ENCODE measurements around the gene HIGD2A.

DNA sequence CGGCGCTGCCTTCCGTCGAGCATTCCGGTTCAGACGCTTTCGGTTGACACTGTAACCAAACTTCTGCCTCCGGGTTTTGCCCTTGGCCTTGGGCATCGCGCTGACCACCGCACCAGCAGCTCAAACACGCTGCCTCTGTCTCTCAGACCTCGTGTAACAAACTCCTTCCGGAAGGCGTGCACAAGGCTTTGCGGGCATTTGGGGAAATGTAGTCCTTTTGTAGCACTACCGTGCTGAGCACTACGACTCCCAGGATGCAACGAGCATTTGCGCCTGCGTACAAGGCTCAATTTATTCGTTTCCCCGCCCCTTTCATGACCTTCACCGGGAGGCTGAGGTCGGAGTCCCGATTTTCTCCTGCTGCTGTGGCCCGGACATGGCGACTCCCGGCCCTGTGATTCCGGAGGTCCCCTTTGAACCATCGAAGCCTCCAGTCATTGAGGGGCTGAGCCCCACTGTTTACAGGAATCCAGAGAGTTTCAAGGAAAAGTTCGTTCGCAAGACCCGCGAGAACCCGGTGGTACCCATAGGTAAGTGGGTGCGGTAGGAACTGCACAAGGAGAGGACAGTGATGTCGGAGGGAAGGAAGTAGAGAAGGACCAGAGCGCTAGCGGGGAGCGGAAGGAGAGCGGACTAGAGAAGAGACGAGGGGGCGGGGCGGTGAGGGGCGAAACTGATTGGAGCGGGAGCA, at the start of gene HIGD2A, which contains the start of gene NOP16:
- TF ChIP-seq, protein P1, sequence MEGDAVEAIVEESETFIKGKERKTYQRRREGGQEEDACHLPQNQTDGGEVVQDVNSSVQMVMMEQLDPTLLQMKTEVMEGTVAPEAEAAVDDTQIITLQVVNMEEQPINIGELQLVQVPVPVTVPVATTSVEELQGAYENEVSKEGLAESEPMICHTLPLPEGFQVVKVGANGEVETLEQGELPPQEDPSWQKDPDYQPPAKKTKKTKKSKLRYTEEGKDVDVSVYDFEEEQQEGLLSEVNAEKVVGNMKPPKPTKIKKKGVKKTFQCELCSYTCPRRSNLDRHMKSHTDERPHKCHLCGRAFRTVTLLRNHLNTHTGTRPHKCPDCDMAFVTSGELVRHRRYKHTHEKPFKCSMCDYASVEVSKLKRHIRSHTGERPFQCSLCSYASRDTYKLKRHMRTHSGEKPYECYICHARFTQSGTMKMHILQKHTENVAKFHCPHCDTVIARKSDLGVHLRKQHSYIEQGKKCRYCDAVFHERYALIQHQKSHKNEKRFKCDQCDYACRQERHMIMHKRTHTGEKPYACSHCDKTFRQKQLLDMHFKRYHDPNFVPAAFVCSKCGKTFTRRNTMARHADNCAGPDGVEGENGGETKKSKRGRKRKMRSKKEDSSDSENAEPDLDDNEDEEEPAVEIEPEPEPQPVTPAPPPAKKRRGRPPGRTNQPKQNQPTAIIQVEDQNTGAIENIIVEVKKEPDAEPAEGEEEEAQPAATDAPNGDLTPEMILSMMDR (IDR thresholded peaks at IDR 0.05), result peak in 2 of 5 experiments; percentile 59 to 67
- TF ChIP-seq POLR2A (IDR thresholded peaks at IDR 0.05), result peak; percentile 22 to 47
- peak; percentile 65 to 94 for TF ChIP-seq EP300 (IDR thresholded peaks at IDR 0.05)
